HUES6 (cell line): ENCODE data around the gene SLC5A10.

Source experiments
- H3K27ac ChIP-seq: 2 replicates; pipeline ENCODE4 v1.7.0; 2013; ENCODE audit warnings: low read depth, mild to moderate bottlenecking, low read length, inconsistent platforms
- H3K27me3 ChIP-seq: 2 replicates; pipeline ENCODE4 v1.6.1; 2013; ENCODE audit warnings: low read length; ENCODE audit not compliant: control insufficient read depth, insufficient read depth
- H3K36me3 ChIP-seq: 2 replicates; pipeline ENCODE4 v1.6.1; 2013; ENCODE audit warnings: low read length; ENCODE audit not compliant: control insufficient read depth, insufficient read depth
- H3K4me1 ChIP-seq: 2 replicates; pipeline ENCODE4 v1.6.1; 2013; ENCODE audit warnings: low read length; ENCODE audit not compliant: control insufficient read depth, insufficient read depth
- H3K4me3 ChIP-seq: 2 replicates; pipeline ENCODE4 v1.5.1; 2013; ENCODE audit warnings: low read depth, low read length
- H3K9ac ChIP-seq: one replicate; pipeline ENCODE4 v1.6.1; 2013; ENCODE audit warnings: mild to moderate bottlenecking, low read length
- H3K9me3 ChIP-seq: 2 replicates; pipeline ENCODE4 v1.6.1; 2013; ENCODE audit warnings: low read depth, low read length; ENCODE audit not compliant: control insufficient read depth, insufficient read depth

SLC5A10 gene

GRCh38 chr17:18965530-18966236, 13.7 kb downstream of the SLC5A10 start:
- no peak overlapping the region for H3K27ac ChIP-seq
- no peak overlapping the region for H3K9ac ChIP-seq
- no peak overlapping the region for H3K4me3 ChIP-seq
- H3K36me3 ChIP-seq = peaks cover 10% of the 10 kb centered on the region
- H3K27me3 ChIP-seq = no peaks in the 10 kb centered on the region
- H3K9me3 ChIP-seq = no peaks in the 10 kb centered on the region
- H3K4me1 ChIP-seq = peaks cover 33% of the 10 kb centered on the region

DNA sequence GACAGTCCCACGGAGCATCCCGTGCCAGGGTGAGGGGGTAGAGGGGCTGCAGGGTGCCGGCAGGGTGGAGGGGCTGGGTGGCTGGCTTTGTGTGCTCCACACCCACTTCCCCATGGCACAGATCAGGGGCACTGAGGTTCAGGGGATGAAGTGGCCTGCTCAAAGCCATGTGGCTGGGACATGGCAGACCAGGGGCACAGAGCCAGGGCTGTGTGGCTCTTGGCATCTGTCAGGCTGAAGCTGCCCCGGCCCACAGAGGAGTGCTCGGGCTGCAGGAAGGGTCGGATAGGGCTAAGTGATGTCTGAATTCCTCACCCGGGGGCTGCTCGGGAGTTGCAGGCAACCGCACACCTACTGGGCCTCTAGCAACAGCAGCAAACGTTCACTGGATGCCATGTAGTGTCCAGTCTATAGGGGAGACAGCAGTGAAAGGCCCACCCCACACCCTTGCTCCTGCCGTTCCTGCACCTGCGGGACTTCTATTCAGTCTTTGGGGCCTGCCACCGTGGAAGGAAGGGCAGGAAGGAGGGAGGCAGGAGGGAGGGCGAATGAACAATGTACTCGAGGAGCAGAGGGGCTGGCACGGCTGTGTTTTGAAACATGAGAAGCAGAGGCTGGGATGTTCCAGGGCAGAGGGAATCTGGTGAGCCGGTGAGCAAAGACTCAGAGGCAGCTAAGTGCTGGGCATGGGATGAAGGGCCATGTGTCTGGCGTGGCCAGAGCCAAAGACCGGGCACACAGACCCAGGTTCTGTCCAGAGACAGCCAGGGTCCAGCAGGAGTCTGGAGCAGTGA, 15.1 kb downstream of the SLC5A10 start:
- Histone ChIP-seq H3K27ac (no peak overlapping the region), H3K36me3 (peaks cover 23% of the 10 kb centered on the region), H3K4me3 (no peak overlapping the region), H3K4me1 (peaks cover 33% of the 10 kb centered on the region), H3K9me3 (no peaks in the 10 kb centered on the region), H3K27me3 (no peaks in the 10 kb centered on the region), H3K9ac (peak overlapping the region; percentile 24)

GRCh38 chr17:18967916-18968315, 16.0 kb downstream of the SLC5A10 start:
- Histone ChIP-seq H3K36me3 (peaks cover 27% of the 10 kb centered on the region), H3K4me3 (no peak overlapping the region), H3K9me3 (no peaks in the 10 kb centered on the region), H3K4me1 (peaks cover 30% of the 10 kb centered on the region), H3K27me3 (no peaks in the 10 kb centered on the region), H3K27ac (no peak overlapping the region), H3K9ac (peak overlapping the region; percentile 27)

DNA sequence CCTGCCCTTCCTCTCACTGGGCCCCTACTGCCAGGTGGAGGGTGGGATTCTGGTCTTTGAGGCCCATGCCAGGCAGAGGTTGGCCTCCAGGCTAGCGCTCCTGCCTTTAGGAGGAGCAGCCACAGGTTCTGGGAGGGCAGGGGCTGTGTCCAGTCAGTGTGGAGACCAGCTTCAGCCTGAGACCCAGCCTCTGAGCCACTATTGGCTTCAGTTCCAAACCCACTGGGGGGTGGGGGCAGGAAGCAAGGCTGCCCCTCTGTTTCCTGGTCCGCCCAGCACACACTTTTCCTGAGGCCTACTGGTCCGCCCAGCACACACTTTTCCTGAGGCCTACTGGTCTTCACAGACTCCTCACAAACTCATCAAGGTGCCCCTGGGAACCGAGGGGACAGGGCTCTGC, 16.4 kb downstream of the SLC5A10 start:
- Histone ChIP-seq H3K36me3 (peaks cover 30% of the 10 kb centered on the region), H3K27ac (no peak overlapping the region), H3K9me3 (no peaks in the 10 kb centered on the region), H3K9ac (peak overlapping the region; percentile 27), H3K4me1 (peaks cover 30% of the 10 kb centered on the region), H3K4me3 (no peak overlapping the region), H3K27me3 (no peaks in the 10 kb centered on the region)

- H3K36me3 ChIP-seq = peaks cover 33% of the 10 kb centered on the region
Measured at GRCh38 chr17:18968945-18969887, 17.3 kb downstream of the SLC5A10 start.

GRCh38 chr17:18970582-18971480, 18.9 kb downstream of the SLC5A10 start:
- H3K27ac ChIP-seq = no peak overlapping the region
- no peak overlapping the region for H3K9ac ChIP-seq

More at GRCh38 chr17:18968945-18969887, 17.3 kb downstream of the SLC5A10 start:
- no peaks in the 10 kb centered on the region for H3K9me3 ChIP-seq
- peak overlapping the region; percentile 9 for H3K9ac ChIP-seq
- H3K4me3 ChIP-seq = no peak overlapping the region
- no peak overlapping the region for H3K27ac ChIP-seq
- H3K27me3 ChIP-seq = no peaks in the 10 kb centered on the region
- peaks cover 30% of the 10 kb centered on the region for H3K4me1 ChIP-seq

DNA sequence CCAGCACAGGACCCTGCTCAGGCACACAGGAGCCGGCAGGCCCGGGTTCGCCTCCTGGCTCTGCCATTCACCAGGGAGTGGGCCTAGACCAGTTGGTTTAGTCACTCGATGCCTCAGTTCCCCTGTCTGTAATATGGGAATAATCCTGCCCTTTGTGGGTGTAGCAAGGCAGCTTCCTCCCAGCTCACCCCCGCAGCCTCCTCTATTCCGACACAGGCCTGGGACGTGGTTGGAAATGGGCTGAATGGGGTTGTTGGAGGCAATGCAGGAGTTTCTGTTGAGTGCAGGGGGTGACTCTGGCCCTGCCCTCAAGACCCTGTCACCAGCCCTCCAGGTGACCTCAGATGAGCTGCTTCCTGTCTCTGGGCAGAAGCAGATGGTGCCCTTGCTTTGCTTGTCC, 19.8 kb downstream of the SLC5A10 start:
- Histone ChIP-seq H3K27ac (no peak overlapping the region), H3K36me3 (peaks cover 51% of the 10 kb centered on the region), H3K27me3 (no peaks in the 10 kb centered on the region), H3K4me1 (peaks cover 30% of the 10 kb centered on the region), H3K9me3 (no peaks in the 10 kb centered on the region), H3K9ac (no peak overlapping the region), H3K4me3 (no peak overlapping the region)

More at GRCh38 chr17:18970582-18971480, 18.9 kb downstream of the SLC5A10 start:
- H3K9me3 ChIP-seq = no peaks in the 10 kb centered on the region
- H3K27me3 ChIP-seq = no peaks in the 10 kb centered on the region
- peaks cover 45% of the 10 kb centered on the region for H3K36me3 ChIP-seq
- H3K4me3 ChIP-seq = no peak overlapping the region
- peaks cover 30% of the 10 kb centered on the region for H3K4me1 ChIP-seq

DNA sequence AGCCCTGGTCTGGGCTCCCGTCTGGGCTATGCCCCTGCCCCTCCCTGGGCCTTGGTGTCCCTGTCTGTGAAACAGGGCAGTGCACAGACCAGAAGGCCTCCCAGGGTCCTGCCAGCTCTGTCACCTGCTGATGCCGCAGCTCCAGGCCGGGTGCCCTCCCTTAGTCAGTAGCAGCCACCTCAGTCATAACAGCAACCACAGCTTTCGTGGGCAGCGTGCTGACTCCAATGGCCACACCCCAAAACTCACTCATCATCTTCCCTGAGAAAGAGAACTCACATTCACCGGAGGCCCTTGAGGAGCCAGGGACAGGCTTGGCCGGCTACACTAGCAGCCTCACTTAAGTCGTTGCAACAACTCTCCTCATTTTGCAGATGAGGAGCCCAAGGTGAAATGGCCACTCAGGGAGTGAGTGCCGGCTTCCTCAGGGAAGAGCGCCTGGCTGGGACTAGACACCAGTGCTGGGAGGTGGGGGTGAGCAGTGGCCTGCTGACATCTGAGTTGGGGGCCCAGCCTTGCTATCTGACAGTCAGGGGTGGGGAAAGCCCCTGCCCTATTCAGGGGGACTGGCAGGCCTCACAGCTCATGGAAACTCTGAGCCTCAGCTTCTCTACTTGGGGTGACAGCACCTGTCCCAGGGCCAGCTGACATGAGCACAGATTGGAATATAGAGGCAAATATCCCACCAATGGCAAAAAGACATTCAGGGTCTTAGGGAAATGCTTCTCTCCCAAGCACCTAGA, 22.6 kb downstream of the SLC5A10 start:
- Histone ChIP-seq H3K27ac (no peak overlapping the region), H3K27me3 (no peaks in the 10 kb centered on the region), H3K9me3 (no peaks in the 10 kb centered on the region), H3K9ac (no peak overlapping the region), H3K36me3 (peaks cover 79% of the 10 kb centered on the region), H3K4me1 (peaks cover 4% of the 10 kb centered on the region; the same call in 1 of the 2 replicates), H3K4me3 (no peak overlapping the region)

GRCh38 chr17:18975597-18975996, 23.6 kb downstream of the SLC5A10 start:
- H3K4me1 ChIP-seq = no peaks in the 10 kb centered on the region
- H3K27me3 ChIP-seq = no peaks in the 10 kb centered on the region
- H3K4me3 ChIP-seq = no peak overlapping the region
- H3K9ac ChIP-seq = no peak overlapping the region
- no peaks in the 10 kb centered on the region for H3K9me3 ChIP-seq
- peaks cover 78% of the 10 kb centered on the region for H3K36me3 ChIP-seq
- H3K27ac ChIP-seq = no peak overlapping the region
